Neural cell (in vitro differentiated cells): ENCODE data around the gene HRK.

Experiments used
- CTCF ChIP-seq: fragments of 450-650 bp; IDR thresholded peaks from 2 replicates; pipeline ENCODE4 v1.5.1; 2014; ENCODE audit warnings: antibody characterized with exemption, mild to moderate bottlenecking, moderate library complexity; ENCODE audit not compliant: poor library complexity, severe bottlenecking
- EZH2 ChIP-seq: fragments of 200-600, 300-800 bp; shearing (Covaris generic), sonication (generic); IDR thresholded peaks from 2 replicates; pipeline ENCODE4 v1.6.1; 2014; ENCODE audit warnings: antibody characterized with exemption, low read length, borderline replicate concordance, mild to moderate bottlenecking; ENCODE audit not compliant: insufficient read depth, poor library complexity, severe bottlenecking
- POLR2AphosphoS5 ChIP-seq: IDR thresholded peaks from 2 replicates; pipeline ENCODE4 v1.6.1; 2012
- REST ChIP-seq: IDR thresholded peaks from 2 replicates; pipeline ENCODE4 v1.6.1; 2012; ENCODE audit warnings: borderline replicate concordance

- TF ChIP-seq CTCF (no peak), EZH2 (no peak), REST (no peak), POLR2AphosphoS5 (no peak)
Observed at GRCh38 chr12:116887244-116887643, 6.0 kb upstream of the HRK start.
